Left ventricle myocardium inferior (tissue), 1 donor: ENCODE measurements around the gene CD96. TPM values are rescaled to one million over a fixed set of nuclear protein-coding genes. Genes with fewer than 3 reads are reported as not detected.
"Not testable (repeated sequence)": the region's sequence is repeated elsewhere in the genome, so short reads cannot be mapped to it uniquely, and the experiment has no call there.

ENCODE experiments used
- DNase-seq: peaks from one replicate; pipeline ENCODE4 v3.0.0-alpha.2; 2020
- H3K27ac ChIP-seq: fragments of 200-600 bp; replicated peaks from 2 replicates; pipeline ENCODE4 v1.8.0; 2021
- H3K27me3 ChIP-seq: fragments of 200-600 bp; 2 replicates; pipeline ENCODE4 v1.8.0; 2021; ENCODE audit warnings: low read depth
- H3K36me3 ChIP-seq: fragments of 200-600 bp; 2 replicates; pipeline ENCODE4 v1.8.0; 2021
- H3K4me1 ChIP-seq: fragments of 200-600 bp; 2 replicates; pipeline ENCODE4 v1.8.0; 2021
- H3K4me3 ChIP-seq: fragments of 200-600 bp; 2 replicates; pipeline ENCODE4 v1.8.0; 2021; ENCODE audit warnings: mild to moderate bottlenecking, moderate library complexity
- H3K9me3 ChIP-seq: fragments of 200-600 bp; replicated peaks from 2 replicates; pipeline ENCODE4 v1.8.0; 2021
- intact Hi-C: fragments of 100-400 bp; cut with micrococcal nuclease; formaldehyde crosslinking; loops from one replicate; pipeline ENCODE4 v1.11.0; 2022
- total RNA-seq: library from RNA; stranded (reverse); fragmentation: NEBNext Ultra II Directional; extraction: Animal tissue kit (Norgen Biotek cat#: 25700); gene quantifications from one replicate; pipeline ENCODE4 v1.2.1, GENCODE V29; 2021
- TF ChIP-seq, protein P1 (sequence below): fragments of 200-600 bp; IDR thresholded peaks from 2 replicates; pipeline ENCODE4 v1.8.0; 2021; ENCODE audit warnings: antibody characterized with exemption, mild to moderate bottlenecking, borderline replicate concordance
- donor health status: DM: no; HTN: yes; CAD: no; lungs with severe emphysema.

CD96 gene
- total RNA-seq, 1 donor from 2014 or later, result 0.33 TPM

DNA sequence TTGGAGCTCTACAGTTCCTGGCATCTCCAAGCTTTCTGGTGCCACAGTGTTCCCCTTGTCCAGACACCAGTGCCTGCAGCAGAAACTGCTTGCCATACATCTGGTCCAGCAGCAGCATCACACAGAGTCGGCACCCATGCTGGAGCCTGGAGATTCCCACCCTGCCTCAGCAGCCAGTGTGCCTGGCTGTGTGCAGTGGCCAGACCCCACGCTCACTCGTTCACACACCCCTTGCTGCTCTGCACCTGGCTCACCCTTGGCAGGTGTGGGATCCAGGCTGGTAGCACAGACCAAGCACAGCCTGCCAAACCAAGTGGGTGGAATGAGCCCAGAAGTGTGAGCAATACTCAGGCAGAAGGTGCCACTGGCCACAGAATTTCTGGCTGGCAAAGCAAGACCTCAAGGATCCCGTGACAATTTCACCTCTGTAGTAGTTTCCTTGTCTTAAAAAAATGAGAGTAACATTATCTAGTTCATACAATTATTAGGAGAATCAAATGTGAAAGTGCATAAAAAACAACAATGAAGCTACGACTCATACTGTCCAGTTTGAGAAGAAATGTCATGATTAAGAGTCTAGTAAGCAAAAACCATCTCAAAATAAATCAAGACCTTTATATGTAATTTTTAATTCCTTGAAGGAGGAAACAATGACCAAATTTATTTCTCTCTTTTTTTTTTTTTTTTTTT is 76.1 kb downstream of the CD96 start:
- Histone ChIP-seq H3K4me3 (no peak overlapping the region), H3K9me3 (no peaks in the 10 kb centered on the region), H3K27ac (no peak overlapping the region), H3K27me3 (peaks cover 4% of the 10 kb centered on the region), H3K36me3 (no peaks in the 10 kb centered on the region), H3K4me1 (peaks cover 8% of the 10 kb centered on the region)
- TF ChIP-seq, protein P1, sequence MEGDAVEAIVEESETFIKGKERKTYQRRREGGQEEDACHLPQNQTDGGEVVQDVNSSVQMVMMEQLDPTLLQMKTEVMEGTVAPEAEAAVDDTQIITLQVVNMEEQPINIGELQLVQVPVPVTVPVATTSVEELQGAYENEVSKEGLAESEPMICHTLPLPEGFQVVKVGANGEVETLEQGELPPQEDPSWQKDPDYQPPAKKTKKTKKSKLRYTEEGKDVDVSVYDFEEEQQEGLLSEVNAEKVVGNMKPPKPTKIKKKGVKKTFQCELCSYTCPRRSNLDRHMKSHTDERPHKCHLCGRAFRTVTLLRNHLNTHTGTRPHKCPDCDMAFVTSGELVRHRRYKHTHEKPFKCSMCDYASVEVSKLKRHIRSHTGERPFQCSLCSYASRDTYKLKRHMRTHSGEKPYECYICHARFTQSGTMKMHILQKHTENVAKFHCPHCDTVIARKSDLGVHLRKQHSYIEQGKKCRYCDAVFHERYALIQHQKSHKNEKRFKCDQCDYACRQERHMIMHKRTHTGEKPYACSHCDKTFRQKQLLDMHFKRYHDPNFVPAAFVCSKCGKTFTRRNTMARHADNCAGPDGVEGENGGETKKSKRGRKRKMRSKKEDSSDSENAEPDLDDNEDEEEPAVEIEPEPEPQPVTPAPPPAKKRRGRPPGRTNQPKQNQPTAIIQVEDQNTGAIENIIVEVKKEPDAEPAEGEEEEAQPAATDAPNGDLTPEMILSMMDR, result no peak
- no peak for DNase-seq
- intact Hi-C loops, result no loop called here

DNA sequence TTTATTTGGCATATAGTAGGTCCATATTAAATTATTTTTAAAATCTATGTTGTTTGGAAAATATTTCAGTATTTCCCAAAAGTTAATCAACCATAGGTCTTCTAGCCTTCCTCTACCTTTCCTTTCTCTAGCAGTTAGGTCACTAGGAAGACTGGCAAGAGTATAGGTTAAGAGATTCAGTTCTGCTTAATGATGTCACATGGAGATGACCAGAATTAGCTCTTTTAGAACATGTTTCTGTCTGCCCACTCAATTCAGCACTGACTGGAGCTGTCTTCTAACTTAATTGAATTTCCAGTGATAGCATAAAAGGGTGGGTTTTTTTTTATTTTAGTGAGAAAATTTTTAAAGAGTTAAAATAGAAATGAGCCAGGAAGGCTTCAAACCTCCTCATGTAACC is 76.9 kb downstream of the CD96 start:
- intact Hi-C loops, result no loop called here
- DNase-seq, result no peak
- H3K4me3 ChIP-seq, result no peak overlapping the region
- H3K27ac ChIP-seq, result no peak overlapping the region
- peaks cover 8% of the 10 kb centered on the region for H3K4me1 ChIP-seq
- H3K27me3 ChIP-seq, result peaks cover 4% of the 10 kb centered on the region
- no peaks in the 10 kb centered on the region for H3K36me3 ChIP-seq
- no peaks in the 10 kb centered on the region for H3K9me3 ChIP-seq
- TF ChIP-seq, protein P1, result no peak

DNA sequence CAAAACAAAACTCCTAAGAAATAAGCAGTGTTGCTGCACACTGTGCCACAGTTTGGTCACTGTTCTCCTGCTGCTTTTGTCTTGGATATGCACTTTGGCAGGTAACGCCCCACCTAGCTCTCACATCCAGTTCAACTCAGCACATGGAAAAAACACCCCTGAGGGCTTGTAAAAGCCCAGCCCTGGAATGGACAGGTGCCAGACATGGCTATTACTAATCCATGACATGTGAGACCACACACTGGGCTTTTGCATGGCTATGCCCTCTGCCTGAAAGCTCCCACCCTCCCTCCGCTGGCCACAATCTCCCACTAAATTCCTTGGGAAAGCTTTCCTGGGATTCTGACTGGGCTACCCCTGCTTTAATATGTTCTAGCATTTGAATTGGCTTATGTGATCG is 77.8 kb downstream of the CD96 start:
- H3K4me3 ChIP-seq, result no peak overlapping the region
- DNase-seq, result no peak
- peaks cover 8% of the 10 kb centered on the region for H3K4me1 ChIP-seq
- H3K36me3 ChIP-seq, result no peaks in the 10 kb centered on the region
- peaks cover 4% of the 10 kb centered on the region for H3K27me3 ChIP-seq
- H3K27ac ChIP-seq, result no peak overlapping the region
- TF ChIP-seq, protein P1, result no peak
- H3K9me3 ChIP-seq, result no peaks in the 10 kb centered on the region
- intact Hi-C loops, result no loop called here

DNA sequence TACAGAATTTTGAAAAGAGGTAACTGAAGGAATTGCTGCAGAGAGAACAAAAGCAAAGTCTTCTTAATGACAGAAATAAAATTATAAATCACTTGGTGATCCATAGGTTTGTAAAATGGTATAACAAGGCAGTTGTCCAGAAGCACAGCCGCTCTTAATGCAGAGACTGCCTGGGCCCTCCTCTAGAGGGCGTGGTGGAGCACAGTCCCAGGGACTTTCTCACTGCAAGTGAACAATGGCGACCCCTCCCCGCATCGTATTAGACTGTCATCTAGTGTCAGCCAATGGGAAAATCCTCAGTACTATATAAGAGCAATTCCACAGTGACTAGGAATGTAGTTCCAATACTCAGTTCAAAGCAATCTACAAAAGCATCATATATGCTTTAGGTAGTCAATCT is 79.5 kb downstream of the CD96 start:
- Histone ChIP-seq H3K9me3 (no peaks in the 10 kb centered on the region), H3K4me3 (no peak overlapping the region), H3K36me3 (no peaks in the 10 kb centered on the region), H3K4me1 (peaks cover 8% of the 10 kb centered on the region), H3K27ac (no peak overlapping the region), H3K27me3 (peaks cover 4% of the 10 kb centered on the region)
- intact Hi-C loops, result no loop called here
- DNase-seq, result no peak
- TF ChIP-seq, protein P1, result no peak

DNA sequence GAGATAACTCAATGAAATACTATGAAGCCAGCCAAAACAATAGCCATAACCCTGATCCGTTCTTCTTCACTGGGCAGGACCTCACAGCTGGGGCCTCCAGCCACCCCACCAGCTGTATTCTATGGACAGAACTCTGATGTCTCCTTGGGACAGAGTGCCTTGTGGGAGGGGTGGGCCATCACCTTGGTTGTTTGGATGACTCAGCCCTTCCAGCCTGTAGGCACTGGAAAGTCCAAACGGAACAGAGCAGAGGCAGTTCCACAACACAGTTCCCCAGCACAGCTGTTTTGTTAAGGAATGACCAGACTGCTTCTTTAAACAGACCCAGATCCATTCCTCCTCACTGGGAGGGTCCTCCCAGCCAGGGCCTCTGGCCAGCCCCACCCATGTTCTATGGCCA is 85.1 kb downstream of the CD96 start:
- intact Hi-C loops, result no loop called here
- Histone ChIP-seq H3K4me3 (no peak overlapping the region), H3K27ac (no peak overlapping the region), H3K4me1 (no peaks in the 10 kb centered on the region), H3K36me3 (no peaks in the 10 kb centered on the region), H3K27me3 (no peaks in the 10 kb centered on the region), H3K9me3 (peaks cover 25% of the 10 kb centered on the region)
- DNase-seq, result no peak
- TF ChIP-seq, protein P1, result no peak

DNA sequence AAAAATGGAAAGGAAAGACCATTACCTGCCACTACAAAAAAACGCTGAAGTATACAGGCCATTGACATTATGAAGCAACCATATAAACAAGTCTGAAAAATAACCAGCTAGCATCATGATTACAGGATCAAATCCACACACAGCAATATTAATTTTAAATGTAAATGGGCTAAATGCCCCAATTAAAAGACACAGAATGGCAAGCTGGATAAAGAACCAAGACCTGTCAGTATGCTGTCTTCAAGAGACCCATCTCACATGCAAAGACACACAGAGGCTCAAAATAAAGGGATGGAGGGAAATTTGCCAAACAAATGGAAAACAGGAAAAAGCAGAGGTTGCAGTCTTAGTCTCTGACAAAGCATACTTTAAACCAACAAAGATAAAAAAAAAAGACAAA is 87.0 kb downstream of the CD96 start:
- H3K27me3 ChIP-seq, H3K36me3 ChIP-seq, intact Hi-C loops, DNase-seq, H3K27ac ChIP-seq, H3K4me1 ChIP-seq, H3K4me3 ChIP-seq: not testable (repeated sequence)
- peaks cover 25% of the 10 kb centered on the region for H3K9me3 ChIP-seq

DNA sequence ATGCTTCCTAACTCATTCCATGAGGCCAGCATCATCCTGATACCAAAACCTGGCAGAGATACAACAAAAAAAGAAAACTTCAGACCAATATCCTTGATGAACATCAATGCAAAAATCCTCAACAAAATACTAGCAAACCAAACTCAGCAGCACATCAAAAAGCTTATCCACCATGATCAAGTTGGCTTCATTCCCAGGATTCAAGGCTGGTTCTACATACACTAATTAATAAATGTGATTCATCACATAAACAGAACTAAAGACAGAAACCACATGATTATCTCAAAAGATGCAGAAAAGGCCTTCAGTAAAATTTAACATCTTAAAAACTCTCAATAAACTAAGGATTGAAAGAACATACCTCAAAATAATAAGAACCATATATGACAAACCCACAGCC is 88.6 kb downstream of the CD96 start:
- H3K4me1 ChIP-seq, intact Hi-C loops, H3K4me3 ChIP-seq: not testable (repeated sequence)

More for the DNA sequence above, 88.6 kb downstream of the CD96 start:
- H3K9me3 ChIP-seq, result peaks cover 25% of the 10 kb centered on the region
- not testable (repeated sequence) for H3K36me3 ChIP-seq, H3K27me3 ChIP-seq, DNase-seq, H3K27ac ChIP-seq
